HEK293 (cell line): ENCODE measurements around the gene CACNA1E.

Experiments
- CTCF ChIA-PET: fragments of 350-600 bp; formaldehyde crosslinking; extraction: SDS; loops from one replicate; lab custom pipeline; 2021; ENCODE audit warnings: antibody characterized with exemption; lab: Yijun Ruan, JAX
- POLR2A ChIA-PET: fragments of 300-600 bp; formaldehyde crosslinking; extraction: SDS; loops from one replicate; lab custom pipeline; 2020; ENCODE audit warnings: antibody characterized with exemption, inconsistent platforms; lab: Yijun Ruan, JAX
- H3K27ac ChIP-seq: fragments of 200-500 bp; sonication (Bioruptor generic); 2 replicates; pipeline ENCODE4 v1.5.1; 2014; ENCODE audit warnings: low read depth, low read length, control low read depth, inconsistent platforms; ENCODE audit errors: extremely low read depth
- H3K36me3 ChIP-seq, 2 experiments: fragments of 200-500 bp in 1 of 2; sonication (Bioruptor generic) in 1 of 2; 1 replicate in 1 of 2; 2 replicates in 1 of 2; pipeline ENCODE4 v1.5.1; 2014 to 2017; ENCODE audit warnings: inconsistent platforms in 2 of 2, low read length in 2 of 2; ENCODE audit not compliant: control insufficient read depth in 2 of 2, insufficient read depth in 1 of 2
- H3K4me1 ChIP-seq: fragments of 200-500 bp; sonication (Bioruptor generic); 2 replicates; pipeline ENCODE4 v1.5.1; 2014; ENCODE audit warnings: mild to moderate bottlenecking, low read length, inconsistent platforms; ENCODE audit not compliant: control insufficient read depth, insufficient read depth
- H3K4me3 ChIP-seq: 2 replicates; pipeline ENCODE4 v1.5.1; 2011; ENCODE audit warnings: low read depth, mild to moderate bottlenecking, control low read depth, low read length, moderate library complexity
- H3K9me3 ChIP-seq: fragments of 200-500 bp; sonication (Bioruptor generic); 2 replicates; pipeline ENCODE4 v1.5.1; 2014; ENCODE audit warnings: low read depth, low read length, inconsistent platforms; ENCODE audit not compliant: control insufficient read depth, insufficient read depth
- FEZF1 ChIP-seq: fragments of 450-650 bp; formaldehyde crosslinking; IDR thresholded peaks from 2 replicates; pipeline ENCODE4 v1.5.1; 2016; ENCODE audit warnings: missing biosample characterization, missing genetic modification characterization
- GLIS1 ChIP-seq: fragments of 450-650 bp; formaldehyde crosslinking; IDR thresholded peaks from 2 replicates; pipeline ENCODE4 v1.5.1; 2016; ENCODE audit warnings: missing biosample characterization, missing genetic modification characterization
- KLF9 ChIP-seq: fragments of 450-650 bp; formaldehyde crosslinking; IDR thresholded peaks from 2 replicates; pipeline ENCODE4 v1.5.1; 2016; ENCODE audit warnings: missing biosample characterization, missing genetic modification characterization, low read depth
- SALL2 ChIP-seq: fragments of 450-650 bp; formaldehyde crosslinking; IDR thresholded peaks from 2 replicates; pipeline ENCODE4 v1.5.0; 2017; ENCODE audit warnings: missing biosample characterization, mild to moderate bottlenecking, missing genetic modification characterization, borderline replicate concordance
- SCRT2 ChIP-seq: fragments of 450-650 bp; formaldehyde crosslinking; IDR thresholded peaks from 2 replicates; pipeline ENCODE4 v1.5.1; 2016; ENCODE audit warnings: missing biosample characterization, missing genetic modification characterization
- ZBTB1 ChIP-seq: fragments of 450-650 bp; formaldehyde crosslinking; IDR thresholded peaks from 2 replicates; pipeline ENCODE4 v1.5.1; 2016; ENCODE audit warnings: missing biosample characterization, missing genetic modification characterization
- ZIC2 ChIP-seq: fragments of 450-650 bp; formaldehyde crosslinking; IDR thresholded peaks from 2 replicates; pipeline ENCODE4 v1.5.1; 2016; ENCODE audit warnings: missing biosample characterization, missing genetic modification characterization
- ZNF148 ChIP-seq: fragments of 450-650 bp; formaldehyde crosslinking; IDR thresholded peaks from 2 replicates; pipeline ENCODE4 v1.5.0; 2017; ENCODE audit warnings: missing biosample characterization, missing genetic modification characterization, borderline replicate concordance
- ZNF280D ChIP-seq: fragments of 450-650 bp; formaldehyde crosslinking; IDR thresholded peaks from 2 replicates; pipeline ENCODE4 v1.5.1; 2016; ENCODE audit warnings: missing biosample characterization, missing genetic modification characterization
- ZNF394 ChIP-seq: fragments of 450-650 bp; formaldehyde crosslinking; IDR thresholded peaks from 2 replicates; pipeline ENCODE4 v1.5.1; 2016; ENCODE audit warnings: missing biosample characterization, missing genetic modification characterization, mild to moderate bottlenecking, moderate library complexity, borderline replicate concordance
- ZNF514 ChIP-seq: fragments of 450-650 bp; formaldehyde crosslinking; IDR thresholded peaks from 2 replicates; pipeline ENCODE4 v1.5.1; 2016; ENCODE audit warnings: missing biosample characterization, missing genetic modification characterization
- ZNF530 ChIP-seq: fragments of 450-650 bp; formaldehyde crosslinking; IDR thresholded peaks from 2 replicates; pipeline ENCODE4 v1.5.1; 2016; ENCODE audit warnings: low read depth, missing biosample characterization, missing genetic modification characterization
- ZNF555 ChIP-seq: fragments of 450-650 bp; formaldehyde crosslinking; conservative IDR thresholded peaks from 2 replicates; pipeline ENCODE4 v1.5.1; 2017; ENCODE audit warnings: missing biosample characterization, mild to moderate bottlenecking, missing genetic modification characterization, inconsistent platforms
- ZNF623 ChIP-seq: fragments of 450-650 bp; formaldehyde crosslinking; IDR thresholded peaks from 2 replicates; pipeline ENCODE4 v1.5.1; 2016; ENCODE audit warnings: missing biosample characterization, missing genetic modification characterization
- ZNF664 ChIP-seq: fragments of 450-650 bp; formaldehyde crosslinking; IDR thresholded peaks from 2 replicates; pipeline ENCODE4 v1.5.1; 2016; ENCODE audit warnings: missing biosample characterization, missing genetic modification characterization
- ZNF692 ChIP-seq: fragments of 450-650 bp; formaldehyde crosslinking; IDR thresholded peaks from 2 replicates; pipeline ENCODE4 v1.5.1; 2016; ENCODE audit warnings: missing biosample characterization, missing genetic modification characterization
- ZNF777 ChIP-seq: fragments of 450-650 bp; formaldehyde crosslinking; IDR thresholded peaks from 2 replicates; pipeline ENCODE4 v1.5.1; 2017; ENCODE audit warnings: missing biosample characterization, missing genetic modification characterization, borderline replicate concordance
- ZNF837 ChIP-seq: fragments of 450-650 bp; formaldehyde crosslinking; IDR thresholded peaks from 2 replicates; pipeline ENCODE4 v1.5.1; 2016; ENCODE audit warnings: missing biosample characterization, missing genetic modification characterization
- ZNF843 ChIP-seq: fragments of 450-650 bp; formaldehyde crosslinking; IDR thresholded peaks from 2 replicates; pipeline ENCODE4 v1.5.1; 2016; ENCODE audit warnings: missing biosample characterization, missing genetic modification characterization
- ZXDB ChIP-seq: fragments of 450-650 bp; formaldehyde crosslinking; IDR thresholded peaks from 2 replicates; pipeline ENCODE4 v1.5.1; 2016; ENCODE audit warnings: missing biosample characterization, missing genetic modification characterization
- TF ChIP-seq, protein P1 (sequence below): fragments of 450-650 bp; formaldehyde crosslinking; IDR thresholded peaks from 2 replicates; pipeline ENCODE4 v1.5.1; 2016; ENCODE audit warnings: missing biosample characterization, missing genetic modification characterization

CACNA1E gene

GRCh38 chr1:181798191-181798926 lies 315.0 kb downstream of the CACNA1E start:
- no peaks in the 10 kb centered on the region for H3K9me3 ChIP-seq
- POLR2A ChIA-PET, result no interaction called here
- peak; percentile 31 for TF ChIP-seq GLIS1 (tag by site-specific recombination)
- no peak for TF ChIP-seq FEZF1
- no peak overlapping the region for H3K4me3 ChIP-seq
- H3K36me3 ChIP-seq, result no peaks in the 10 kb centered on the region
- CTCF ChIA-PET, result no interaction called here
- H3K27ac ChIP-seq, result no peak overlapping the region
- H3K4me1 ChIP-seq, result no peaks in the 10 kb centered on the region

DNA sequence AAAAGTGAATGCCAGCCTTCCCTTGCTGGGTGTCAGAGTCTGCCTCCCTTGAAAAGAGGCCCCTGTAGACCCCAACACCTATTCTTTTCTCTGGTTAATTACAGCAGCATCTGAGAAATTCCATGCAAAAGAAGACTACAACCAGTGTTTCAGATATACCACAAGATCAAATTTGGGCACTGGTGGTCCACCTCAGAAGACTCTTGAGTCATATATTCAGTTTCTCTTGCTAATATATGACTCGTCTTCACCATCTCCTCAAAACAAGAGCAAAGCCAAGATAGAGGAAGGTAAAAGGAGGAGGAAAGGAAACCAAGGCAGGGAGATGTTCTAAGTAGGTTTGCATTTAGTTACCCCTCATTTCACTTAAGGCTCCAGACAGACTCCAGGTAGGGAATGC lies 318.3 kb downstream of the CACNA1E start:
- Histone ChIP-seq H3K4me3 (no peak overlapping the region), H3K27ac (no peak overlapping the region), H3K9me3 (no peaks in the 10 kb centered on the region), H3K4me1 (no peaks in the 10 kb centered on the region), H3K36me3 (no peaks in the 10 kb centered on the region)
- ChIA-PET POLR2A (no interaction called here), CTCF (no interaction called here)
- TF ChIP-seq ZNF777 (tag by site-specific recombination) (no peak), ZNF692 (tag by site-specific recombination) (no peak)
- TF ChIP-seq, all 188 proteins: peak for 0

GRCh38 chr1:181802466-181802865 lies 319.1 kb downstream of the CACNA1E start:
- Histone ChIP-seq H3K4me3 (no peak overlapping the region), H3K4me1 (no peaks in the 10 kb centered on the region), H3K27ac (no peak overlapping the region), H3K36me3 (no peaks in the 10 kb centered on the region), H3K9me3 (no peaks in the 10 kb centered on the region)
- CTCF ChIA-PET, result no interaction called here
- POLR2A ChIA-PET, result no interaction called here
- TF ChIP-seq ZXDB (tag by site-specific recombination), result no peak
- TF ChIP-seq ZNF843 (tag by site-specific recombination), result no peak
- no peak for TF ChIP-seq ZNF514 (tag by site-specific recombination)
- TF ChIP-seq ZNF555 (tag by site-specific recombination), result no peak
- no peak for TF ChIP-seq ZIC2 (tag by site-specific recombination)
- TF ChIP-seq ZNF664 (tag by site-specific recombination), result no peak
- no peak for TF ChIP-seq ZNF148
- no peak for TF ChIP-seq ZBTB1 (tag by site-specific recombination)
- no peak for TF ChIP-seq KLF9 (tag by site-specific recombination)
- no peak for TF ChIP-seq ZNF280D (tag by site-specific recombination)
- TF ChIP-seq SALL2 (tag by site-specific recombination), result no peak
- TF ChIP-seq ZNF623, result no peak
- TF ChIP-seq SCRT2 (tag by site-specific recombination), result no peak
- TF ChIP-seq ZNF394, result no peak
- TF ChIP-seq ZNF530 (tag by site-specific recombination), result no peak
- no peak for TF ChIP-seq ZNF837 (tag by site-specific recombination)
- TF ChIP-seq, protein P1, sequence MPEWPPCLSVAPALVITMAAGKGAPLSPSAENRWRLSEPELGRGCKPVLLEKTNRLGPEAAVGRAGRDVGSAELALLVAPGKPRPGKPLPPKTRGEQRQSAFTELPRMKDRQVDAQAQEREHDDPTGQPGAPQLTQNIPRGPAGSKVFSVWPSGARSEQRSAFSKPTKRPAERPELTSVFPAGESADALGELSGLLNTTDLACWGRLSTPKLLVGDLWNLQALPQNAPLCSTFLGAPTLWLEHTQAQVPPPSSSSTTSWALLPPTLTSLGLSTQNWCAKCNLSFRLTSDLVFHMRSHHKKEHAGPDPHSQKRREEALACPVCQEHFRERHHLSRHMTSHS, result no peak
